SK-N-MC (cell line): ENCODE data around the gene SPG7.

Source experiments
- EZH2 ChIP-seq: fragments of 200-600 bp; sonication (generic); IDR thresholded peaks from one replicate; pipeline ENCODE4 v1.6.1; 2017; ENCODE audit warnings: antibody characterized with exemption
- POLR2AphosphoS5 ChIP-seq: IDR thresholded peaks from 2 replicates; pipeline ENCODE4 v1.6.1; 2012; ENCODE audit warnings: mild to moderate bottlenecking, low read depth, low read length, borderline replicate concordance

GRCh38 chr16:89606006-89606405 lies 97.8 kb downstream of the SPG7 start:
- TF ChIP-seq POLR2AphosphoS5 (no peak), EZH2 (no peak)
